Cardiac fibroblast (primary cell): ENCODE data around the gene ARMC3.

Source experiments
- DNase-seq, 2 donors: peaks; one replicate each; pipeline versions ENCODE4 v3.0.0 to v3.0.0-alpha.2; 2010; ENCODE audit warnings: low read depth in 2 of 2
- H3K4me3 ChIP-seq, 2 donors: replicated peaks in 1 of 2; 1 replicate in 1 of 2; 2 replicates in 1 of 2; pipeline ENCODE4 v1.5.1; 2011; ENCODE audit warnings: low read depth in 2 of 2, low read length in 2 of 2, mild to moderate bottlenecking in 2 of 2, moderate library complexity in 1 of 2
- CTCF ChIP-seq: IDR thresholded peaks from one replicate; pipeline ENCODE4 v1.5.1; 2011; ENCODE audit warnings: low read depth, mild to moderate bottlenecking, low read length, inconsistent platforms

Gene ARMC3

GRCh38 chr10:23079700-23080099 lies 151.8 kb downstream of the ARMC3 start:
- no peak for DNase-seq
- TF ChIP-seq CTCF = no peak
- H3K4me3 ChIP-seq = no peak overlapping the region

GRCh38 chr10:23080262-23080661 lies 152.4 kb downstream of the ARMC3 start:
- DNase-seq = no peak
- TF ChIP-seq CTCF = no peak
- no peak overlapping the region for H3K4me3 ChIP-seq

GRCh38 chr10:23081221-23081750 lies 153.4 kb downstream of the ARMC3 start:
- DNase-seq = peak in 1 of 2 donors; percentile 32
- TF ChIP-seq CTCF = no peak

GRCh38 chr10:23081891-23082290 lies 154.0 kb downstream of the ARMC3 start:
- TF ChIP-seq CTCF = peak; percentile 40
- no peak overlapping the region for H3K4me3 ChIP-seq
- DNase-seq = peak; percentile 34 to 40

More at GRCh38 chr10:23081221-23081750, 153.4 kb downstream of the ARMC3 start:
- no peak overlapping the region for H3K4me3 ChIP-seq
